Activated T-cell treated with anti-CD3 and anti-CD28 coated beads, Interleukin-2, amount 50 U/mL, for 4 hours (primary cell): ENCODE results near the gene HNRNPC. TPM values are rescaled to one million over a fixed set of nuclear protein-coding genes. Genes with fewer than 3 reads are reported as not detected.
A peak's percentile ranks its signal among the peaks of the same experiment; 100 is the strongest.
"Not testable (repeated sequence)": the region's sequence is repeated elsewhere in the genome, so short reads cannot be mapped to it uniquely, and the experiment has no call there.

Source experiments
- ATAC-seq, 2 donors: fragments of 200-7000 bp; cut with Tn5 transposase; one replicate each; pipeline ENCODE4 v1.10.0; 2021
- DNase-seq: peaks from one replicate; pipeline ENCODE4 v3.0.0-alpha.2; 2020
- H3K27me3 Mint-ChIP-seq: one replicate; pipeline ENCODE4 v1.8.0; 2021; ENCODE audit warnings: low read depth, mixed read lengths
- H3K36me3 Mint-ChIP-seq: one replicate; pipeline ENCODE4 v1.8.0; 2022; ENCODE audit warnings: mixed read lengths; ENCODE audit not compliant: insufficient read depth
- H3K4me1 Mint-ChIP-seq: one replicate; pipeline ENCODE4 v1.8.0; 2021; ENCODE audit warnings: low read depth, mixed read lengths
- H3K4me3 Mint-ChIP-seq: one replicate; pipeline ENCODE4 v1.8.0; 2021; ENCODE audit warnings: mild to moderate bottlenecking, moderate library complexity, mixed read lengths
- H3K9me3 Mint-ChIP-seq: one replicate; pipeline ENCODE4 v1.8.0; 2021; ENCODE audit warnings: mixed read lengths
- total RNA-seq, 3 donors: library from RNA; stranded (reverse); gene quantifications; one replicate each; pipeline ENCODE4 v1.2.1, GENCODE V29; 2021

Gene HNRNPC
- total RNA-seq, 3 donors from 2014 or later, result 1,181 to 1,256 (median 1,185) TPM

- DNase-seq, result no peak
- Mint-ChIP-seq H3K36me3 (peaks cover 32% of the 10 kb centered on the region), H3K4me3 (no peak overlapping the region)
Measured at GRCh38 chr14:21241218-21241819, 27.9 kb downstream of the HNRNPC start.

GRCh38 chr14:21240417-21240816 is 28.8 kb downstream of the HNRNPC start:
- peaks cover 35% of the 10 kb centered on the region for H3K36me3 Mint-ChIP-seq
- H3K9me3 Mint-ChIP-seq, result no peaks in the 10 kb centered on the region
- peaks cover 75% of the 10 kb centered on the region for H3K4me1 Mint-ChIP-seq
- no peak for ATAC-seq
- no peak for DNase-seq
- no peak overlapping the region for H3K4me3 Mint-ChIP-seq
- no peaks in the 10 kb centered on the region for H3K27me3 Mint-ChIP-seq

More at GRCh38 chr14:21241218-21241819, 27.9 kb downstream of the HNRNPC start:
- Mint-ChIP-seq H3K27me3 (no peaks in the 10 kb centered on the region), H3K4me1 (peaks cover 70% of the 10 kb centered on the region), H3K9me3 (no peaks in the 10 kb centered on the region)
- no peak for ATAC-seq

- no peak for DNase-seq
- Mint-ChIP-seq H3K36me3 (peaks cover 38% of the 10 kb centered on the region), H3K4me1 (peaks cover 81% of the 10 kb centered on the region), H3K27me3 (no peaks in the 10 kb centered on the region), H3K4me3 (peak overlapping the region; percentile 16), H3K9me3 (no peaks in the 10 kb centered on the region)
- ATAC-seq, result no peak
Measured at GRCh38 chr14:21238823-21239518, 30.3 kb downstream of the HNRNPC start.

- H3K36me3 Mint-ChIP-seq, result peaks cover 42% of the 10 kb centered on the region
- peaks cover 88% of the 10 kb centered on the region for H3K4me1 Mint-ChIP-seq
- no peaks in the 10 kb centered on the region for H3K27me3 Mint-ChIP-seq
- DNase-seq (no peak), ATAC-seq (no peak)
- H3K9me3 Mint-ChIP-seq, result no peaks in the 10 kb centered on the region
- H3K4me3 Mint-ChIP-seq, result no peak overlapping the region
Measured at GRCh38 chr14:21236948-21237797, 32.1 kb downstream of the HNRNPC start.

- Mint-ChIP-seq H3K4me3 (peak overlapping the region; percentile 47), H3K36me3 (peaks cover 62% of the 10 kb centered on the region), H3K9me3 (no peaks in the 10 kb centered on the region), H3K27me3 (no peaks in the 10 kb centered on the region), H3K4me1 (peaks cover 95% of the 10 kb centered on the region)
- ATAC-seq (no peak), DNase-seq (no peak)
Measured at GRCh38 chr14:21234112-21234511, 35.1 kb downstream of the HNRNPC start.

GRCh38 chr14:21233457-21234076 is 35.7 kb downstream of the HNRNPC start:
- DNase-seq (no peak), ATAC-seq (no peak)
- Mint-ChIP-seq H3K4me3 (peak overlapping the region; percentile 47), H3K36me3 (peaks cover 57% of the 10 kb centered on the region), H3K27me3 (no peaks in the 10 kb centered on the region), H3K9me3 (no peaks in the 10 kb centered on the region), H3K4me1 (peaks cover 91% of the 10 kb centered on the region)

GRCh38 chr14:21231020-21231652 is 38.1 kb downstream of the HNRNPC start:
- no peak for DNase-seq
- ATAC-seq, result peak; percentile 51 to 55
- Mint-ChIP-seq H3K9me3 (no peaks in the 10 kb centered on the region), H3K4me1 (peaks cover 87% of the 10 kb centered on the region), H3K4me3 (peak overlapping the region; percentile 63), H3K36me3 (peaks cover 67% of the 10 kb centered on the region), H3K27me3 (no peaks in the 10 kb centered on the region)

- Mint-ChIP-seq H3K27me3 (no peaks in the 10 kb centered on the region), H3K36me3 (peaks cover 61% of the 10 kb centered on the region), H3K9me3 (no peaks in the 10 kb centered on the region), H3K4me3 (peak overlapping the region; percentile 63), H3K4me1 (peaks cover 78% of the 10 kb centered on the region)
- ATAC-seq (peak; percentile 51 to 74), DNase-seq (no peak)
Measured at GRCh38 chr14:21229821-21230220, 39.4 kb downstream of the HNRNPC start.

GRCh38 chr14:21227981-21228380 is 41.3 kb downstream of the HNRNPC start:
- Mint-ChIP-seq H3K27me3 (no peaks in the 10 kb centered on the region), H3K4me3 (no peak overlapping the region), H3K4me1 (peaks cover 80% of the 10 kb centered on the region), H3K9me3 (no peaks in the 10 kb centered on the region), H3K36me3 (peaks cover 61% of the 10 kb centered on the region)
- no peak for ATAC-seq
- no peak for DNase-seq

- peaks cover 81% of the 10 kb centered on the region for H3K4me1 Mint-ChIP-seq
- no peaks in the 10 kb centered on the region for H3K27me3 Mint-ChIP-seq
- peaks cover 65% of the 10 kb centered on the region for H3K36me3 Mint-ChIP-seq
- H3K9me3 Mint-ChIP-seq, result no peaks in the 10 kb centered on the region
- no peak overlapping the region for H3K4me3 Mint-ChIP-seq
- ATAC-seq (no peak), DNase-seq (no peak)
Measured at GRCh38 chr14:21227150-21227549, 42.1 kb downstream of the HNRNPC start.

GRCh38 chr14:21226467-21226866 is 42.8 kb downstream of the HNRNPC start:
- ATAC-seq (no peak), DNase-seq (no peak)
- H3K4me3 Mint-ChIP-seq, result no peak overlapping the region
- H3K27me3 Mint-ChIP-seq, result no peaks in the 10 kb centered on the region
- H3K9me3 Mint-ChIP-seq, result no peaks in the 10 kb centered on the region
- H3K36me3 Mint-ChIP-seq, result peaks cover 65% of the 10 kb centered on the region
- H3K4me1 Mint-ChIP-seq, result peaks cover 81% of the 10 kb centered on the region

- not testable (repeated sequence) for H3K9me3 Mint-ChIP-seq, DNase-seq, ATAC-seq, H3K27me3 Mint-ChIP-seq, H3K4me3 Mint-ChIP-seq
- Mint-ChIP-seq H3K36me3 (peaks cover 59% of the 10 kb centered on the region), H3K4me1 (peaks cover 79% of the 10 kb centered on the region)
Measured at GRCh38 chr14:21225164-21225563, 44.1 kb downstream of the HNRNPC start.

- H3K4me1 Mint-ChIP-seq, result peaks cover 79% of the 10 kb centered on the region
- H3K27me3 Mint-ChIP-seq, result no peaks in the 10 kb centered on the region
- DNase-seq, result no peak
Measured at GRCh38 chr14:21220874-21221477, 48.3 kb downstream of the HNRNPC start.

More at GRCh38 chr14:21220874-21221477, 48.3 kb downstream of the HNRNPC start:
- Mint-ChIP-seq H3K4me3 (peak overlapping the region; percentile 11), H3K9me3 (no peaks in the 10 kb centered on the region), H3K36me3 (peaks cover 42% of the 10 kb centered on the region)
- peak; percentile 28 to 29 for ATAC-seq
